H1 (cell line): ENCODE data around the gene CHST11. TPM values are rescaled to one million over a fixed set of nuclear protein-coding genes. Genes with fewer than 3 reads are reported as not detected.

Experiments
- CTCF ChIA-PET: fragments of 300-600 bp; sonication (Branson Sonifier 250); formaldehyde crosslinking; loops from one replicate; lab custom pipeline; 2021; ENCODE audit not compliant: partially characterized antibody; lab: Charles Lee
- POLR2A ChIA-PET: fragments of 300-600 bp; sonication (Branson Sonifier 250); formaldehyde crosslinking; loops from one replicate; lab custom pipeline; 2021; ENCODE audit warnings: inconsistent platforms; ENCODE audit not compliant: partially characterized antibody; lab: Charles Lee
- DNase-seq, 2 experiments: peaks; one replicate each; pipeline versions ENCODE4 v3.0.0 to v3.0.0-alpha.2; 2010 to 2022; ENCODE audit warnings: low spot score in 2 of 2, low read depth in 1 of 2, mixed read lengths in 1 of 2
- FAIRE-seq: peaks from 2 replicates; lab custom pipeline; 2011; peaks lifted over from hg19 to GRCh38; lab: Jason Lieb, UNC
- H2AFZ ChIP-seq: 2 replicates; pipeline ENCODE4 v1.8.1; 2012; ENCODE audit warnings: low read length, inconsistent platforms
- H2AK5ac ChIP-seq: 2 replicates; pipeline ENCODE4 v1.6.1; 2013; ENCODE audit warnings: low read depth, low read length
- H2BK120ac ChIP-seq: replicated peaks from 2 replicates; pipeline ENCODE3; 2013; ENCODE audit warnings: low read depth, low read length, inconsistent platforms
- H2BK12ac ChIP-seq: 2 replicates; pipeline ENCODE4 v1.6.1; 2013; ENCODE audit warnings: low read depth, low read length
- H2BK15ac ChIP-seq: 2 replicates; pipeline ENCODE4 v1.6.1; 2013; ENCODE audit warnings: low read length
- H2BK20ac ChIP-seq: 2 replicates; pipeline ENCODE4 v1.6.1; 2013; ENCODE audit warnings: low read length
- H2BK5ac ChIP-seq: 2 replicates; pipeline ENCODE4 v1.6.1; 2013; ENCODE audit warnings: low read depth, low read length
- H3K14ac ChIP-seq: 2 replicates; pipeline ENCODE4 v1.6.1; 2013; ENCODE audit warnings: inconsistent platforms; ENCODE audit not compliant: insufficient read length
- H3K18ac ChIP-seq: 2 replicates; pipeline ENCODE4 v1.6.1; 2013; ENCODE audit warnings: low read length; ENCODE audit errors: extremely low read depth
- H3K23ac ChIP-seq: 2 replicates; pipeline ENCODE4 v1.6.1; 2013; ENCODE audit warnings: inconsistent platforms; ENCODE audit not compliant: insufficient read length
- H3K23me2 ChIP-seq: 2 replicates; pipeline ENCODE4 v1.6.1; 2013; ENCODE audit warnings: low read depth, low read length
- H3K27ac ChIP-seq: 2 replicates; pipeline ENCODE4 v1.6.1; 2011; ENCODE audit warnings: low read depth, low read length, inconsistent platforms
- H3K27me3 ChIP-seq, 4 experiments: replicated peaks in 1 of 4; 1 replicate in 1 of 4; 2 replicates in 3 of 4; pipeline versions ENCODE4 v1.6.1 to v1.8.1; 2011 to 2013; ENCODE audit warnings: low read length in 3 of 4, mild to moderate bottlenecking in 3 of 4, inconsistent platforms in 2 of 4, mixed read lengths in 2 of 4, moderate library complexity in 1 of 4; ENCODE audit not compliant: control insufficient read depth in 3 of 4, insufficient read depth in 3 of 4; ENCODE audit errors: extremely low read depth in 1 of 4
- H3K36me3 ChIP-seq, 4 experiments: 2 replicates each; pipeline versions ENCODE4 v1.6.1 to v1.8.1; 2011 to 2013; ENCODE audit warnings: mild to moderate bottlenecking in 4 of 4, low read length in 3 of 4, moderate library complexity in 2 of 4, control low read depth in 1 of 4, inconsistent platforms in 1 of 4; ENCODE audit not compliant: insufficient read depth in 4 of 4, control insufficient read depth in 2 of 4
- H3K4ac ChIP-seq: replicated peaks from 2 replicates; pipeline ENCODE3; 2013; ENCODE audit warnings: low read length, low read depth, mixed read lengths, inconsistent platforms; ENCODE audit not compliant: insufficient read length
- H3K4me1 ChIP-seq, 4 experiments: replicated peaks in 1 of 4; 1 replicate in 1 of 4; 2 replicates in 3 of 4; pipeline versions ENCODE4 v1.6.1 to v1.8.1; 2011 to 2013; ENCODE audit warnings: low read length in 3 of 4, inconsistent platforms in 2 of 4, mixed read lengths in 1 of 4; ENCODE audit not compliant: insufficient read depth in 4 of 4, control insufficient read depth in 3 of 4
- H3K4me2 ChIP-seq, 2 experiments: 2 replicates each; pipeline versions ENCODE4 v1.6.1 to v1.8.1; 2011 to 2013; ENCODE audit warnings: low read depth in 2 of 2, low read length in 2 of 2, control low read depth in 1 of 2, inconsistent platforms in 1 of 2, mild to moderate bottlenecking in 1 of 2; ENCODE audit not compliant: insufficient read depth in 1 of 2
- H3K4me3 ChIP-seq, 4 experiments: fragments of 200-600, 300-600 bp in 1 of 4; sonication (generic), shearing (Covaris generic), sonication (Bioruptor Twin) in 1 of 4; 2 replicates each; pipeline versions ENCODE4 v1.5.1 to v1.8.1; 2011 to 2016; ENCODE audit warnings: low read length in 4 of 4, low read depth in 3 of 4, control low read depth in 2 of 4, inconsistent platforms in 2 of 4, mild to moderate bottlenecking in 2 of 4, mixed read lengths in 1 of 4, moderate library complexity in 1 of 4; ENCODE audit not compliant: insufficient read depth in 2 of 4; ENCODE audit errors: extremely low read depth in 1 of 4
- H3K56ac ChIP-seq: replicated peaks from 2 replicates; pipeline ENCODE3; 2013; ENCODE audit warnings: low read depth, mild to moderate bottlenecking, mixed read lengths, low read length, inconsistent platforms; ENCODE audit not compliant: insufficient read length
- H3K79me1 ChIP-seq: 2 replicates; pipeline ENCODE4 v1.6.1; 2013; ENCODE audit warnings: low read depth, low read length, control low read depth
- H3K79me2 ChIP-seq, 2 experiments: 2 replicates each; pipeline versions ENCODE4 v1.6.1 to v1.8.1; 2012 to 2013; ENCODE audit warnings: low read length in 2 of 2, mild to moderate bottlenecking in 2 of 2, inconsistent platforms in 1 of 2; ENCODE audit not compliant: insufficient read depth in 2 of 2, control insufficient read depth in 1 of 2
- H3K9ac ChIP-seq, 4 experiments: replicated peaks in 1 of 4; 1 replicate in 1 of 4; 2 replicates in 3 of 4; pipeline versions ENCODE4 v1.6.1 to v1.8.1; 2011 to 2013; ENCODE audit warnings: low read depth in 3 of 4, low read length in 3 of 4, control low read depth in 2 of 4, mild to moderate bottlenecking in 2 of 4, moderate library complexity in 2 of 4, inconsistent platforms in 1 of 4; ENCODE audit errors: extremely low read depth in 1 of 4
- H3K9me3 ChIP-seq, 2 experiments: 2 replicates each; pipeline versions ENCODE4 v1.6.1 to v1.8.1; 2012 to 2013; ENCODE audit warnings: mild to moderate bottlenecking in 2 of 2, moderate library complexity in 2 of 2, control low read depth in 1 of 2, inconsistent platforms in 1 of 2, low read depth in 1 of 2, low read length in 1 of 2, mixed read lengths in 1 of 2; ENCODE audit not compliant: insufficient read depth in 2 of 2
- H4K20me1 ChIP-seq, 2 experiments: replicated peaks in 1 of 2; 2 replicates each; pipeline versions ENCODE3 to v1.8.1; 2011 to 2013; ENCODE audit warnings: inconsistent platforms in 2 of 2, low read length in 2 of 2, mild to moderate bottlenecking in 1 of 2; ENCODE audit not compliant: insufficient read depth in 2 of 2, control insufficient read depth in 1 of 2
- H4K5ac ChIP-seq: 2 replicates; pipeline ENCODE4 v1.6.1; 2013; ENCODE audit warnings: low read length, low read depth, mixed read lengths, inconsistent platforms; ENCODE audit not compliant: insufficient read length
- H4K8ac ChIP-seq: 2 replicates; pipeline ENCODE4 v1.8.0; 2013; ENCODE audit warnings: mild to moderate bottlenecking, moderate library complexity, low read length, inconsistent platforms; ENCODE audit not compliant: insufficient read depth; ENCODE audit errors: extremely low read depth
- H4K91ac ChIP-seq: replicated peaks from 2 replicates; pipeline ENCODE3; 2013; ENCODE audit warnings: low read length, mixed read lengths, inconsistent platforms; ENCODE audit not compliant: insufficient read length
- EGR1 ChIP-seq: IDR thresholded peaks from 2 replicates; pipeline ENCODE4 v1.6.1; 2011; ENCODE audit warnings: low read depth, low read length, borderline replicate concordance
- SIX5 ChIP-seq: IDR thresholded peaks from 2 replicates; pipeline ENCODE4 v1.6.1; 2011; ENCODE audit warnings: mild to moderate bottlenecking, low read depth, low read length
- WGBS, 2 experiments: shearing (Covaris generic) in 1 of 2; methylation state at CpG; one replicate each; pipeline versions ENCODE4 v1.1.6 to v1.1.7; 2013 to 2015; ENCODE audit warnings: low lambda C conversion rate in 2 of 2, mixed read lengths in 2 of 2, inconsistent platforms in 1 of 2, low coverage in 1 of 2, missing lambda C conversion rate in 1 of 2; ENCODE audit not compliant: insufficient replicate concordance in 2 of 2, insufficient coverage in 1 of 2, insufficient read length in 1 of 2; ENCODE audit errors: extremely low coverage in 1 of 2, missing lambda C conversion rate in 1 of 2; 5-methylcytosine and 5-hydroxymethylcytosine counted together
- polyA plus RNA-seq, 7 experiments: library from polyadenylated mRNA; depleted of rRNA in 3 of 7; stranded (reverse) in 5 of 7; unstranded in 2 of 7; fragments of >200 nt in 5 of 7; fragments of 200-250 nt in 2 of 7; gene quantifications; 1 replicate in 5 of 7; 2 replicates in 1 of 7; 4 replicates in 1 of 7; pipeline versions ENCODE4 v1.2.1 to v1.2.3, GENCODE V29; 2011 to 2013; ENCODE audit warnings: missing spikeins in 2 of 7, mixed read lengths in 2 of 7
- total RNA-seq: library from RNA; stranded (reverse); fragmentation: NEBNext Ultra II Directional; extraction: Animal tissue kit (Norgen Biotek cat#: 25700); gene quantifications from 2 replicates; pipeline ENCODE4 v1.2.1, GENCODE V29; 2021

The CHST11 gene
- total and polyA plus RNA-seq, 2 of the 8 experiments (the other 6 are each of a cell fraction or from before 2014, with no cell fraction given): 14.4 to 20.8 TPM

DNA sequence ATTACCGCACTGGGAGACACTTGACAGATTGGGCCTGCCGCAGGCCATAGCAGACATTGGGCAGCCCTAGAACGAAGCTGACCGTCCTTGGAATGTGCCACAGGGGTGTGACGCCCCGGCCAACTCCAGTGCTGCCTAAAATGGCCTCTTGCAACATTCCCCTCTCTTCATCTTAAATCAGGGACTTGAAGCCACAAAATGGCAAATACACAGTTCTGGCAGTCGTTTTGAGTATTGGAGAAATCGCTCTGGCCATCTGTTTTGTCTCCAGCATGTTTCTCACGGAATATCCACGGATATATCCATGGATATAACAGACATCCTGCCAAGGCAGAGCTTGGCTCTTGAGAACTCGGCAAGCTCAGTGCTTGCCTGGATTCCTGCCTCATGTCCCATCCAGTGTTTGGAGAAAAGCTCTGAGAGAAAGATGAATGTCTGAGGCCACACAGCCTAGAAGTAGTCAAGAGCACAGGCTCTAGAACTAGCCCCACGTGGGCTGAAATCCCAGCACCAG is 158.4 kb downstream of the CHST11 start:
- no peaks in the 10 kb centered on the region for H3K79me1 ChIP-seq
- no peak overlapping the region for H3K14ac ChIP-seq
- no peak overlapping the region for H2AFZ ChIP-seq
- no peak overlapping the region for H3K4ac ChIP-seq
- ChIA-PET POLR2A (interaction anchor here (1.1 kb wide), 1 partner anchor 10 kb away, joined by 4 read pairs; no protein-coding TSS in a partner anchor), CTCF (interaction anchor here (1.1 to 1.7 kb wide), 3 partner anchors 9 to 233 kb away, joined by 4 to 6 read pairs (median 4); no protein-coding TSS in a partner anchor)
- no peak for TF ChIP-seq SIX5
- no peak for TF ChIP-seq EGR1
- WGBS, 2 experiments: 86% methylated on average over 12 of the region's 12 CpGs; no CpG with 5 or more reads in 1 of the 2 experiments
- H2BK120ac ChIP-seq: no peak overlapping the region
- no peak overlapping the region for H3K9ac ChIP-seq
- H3K4me2 ChIP-seq: no peak overlapping the region
- H2BK5ac ChIP-seq: no peak overlapping the region
- 0 out of 7 replicates have a peak, but pooled peaks cover 0 to 4% (median 0%) of the 10 kb centered on the region in 4 experiments for H3K4me1 ChIP-seq
- H3K18ac ChIP-seq: no peak overlapping the region
- H3K56ac ChIP-seq: no peak overlapping the region
- peaks cover 0 to 1% of the 10 kb centered on the region in 2 experiments for H4K20me1 ChIP-seq
- no peak overlapping the region for H2BK12ac ChIP-seq
- no peak overlapping the region for H3K23ac ChIP-seq
- H2AK5ac ChIP-seq: no peak overlapping the region
- H3K23me2 ChIP-seq: no peaks in the 10 kb centered on the region
- H4K8ac ChIP-seq: peak overlapping the region; percentile 69
- no peak for DNase-seq
- H3K9me3 ChIP-seq: no peaks in the 10 kb centered on the region
- H3K27me3 ChIP-seq: no peaks in the 10 kb centered on the region
- no peak overlapping the region for H4K91ac ChIP-seq
- no peak overlapping the region for H3K4me3 ChIP-seq
- no peaks in the 10 kb centered on the region; a peak in 1 of 4 replicates for H3K79me2 ChIP-seq
- H3K36me3 ChIP-seq: no peaks in the 10 kb centered on the region
- no peak overlapping the region for H2BK20ac ChIP-seq
- no peak overlapping the region for H4K5ac ChIP-seq
- H2BK15ac ChIP-seq: no peak overlapping the region
- no peak for FAIRE-seq
- no peak overlapping the region for H3K27ac ChIP-seq
